Measurements from ENCODE around the gene EPM2AIP1.
A peak's percentile ranks its signal among the peaks of the same experiment; 100 is the strongest.
"Not testable (repeated sequence)": the region's sequence is repeated elsewhere in the genome, so short reads cannot be mapped to it uniquely, and the experiment has no call there.

EPM2AIP1 gene

GRCh38 chr3:36954452-36955134 lies 38.3 kb downstream of the EPM2AIP1 start:
- DNase-seq (ENCODE audit: low spot score): no peak

- not testable (repeated sequence) for DNase-seq (ENCODE audit: low spot score)
Measured at GRCh38 chr3:36947814-36948213, 45.1 kb downstream of the EPM2AIP1 start.

GRCh38 chr3:36945333-36945980 lies 47.5 kb downstream of the EPM2AIP1 start:
- DNase-seq (ENCODE audit: low spot score): no peak

GRCh38 chr3:36944641-36945270 lies 48.2 kb downstream of the EPM2AIP1 start, which contains the start of gene TRANK1:
Gene TRANK1 (minus strand): TSS chr3:36945054. CDS start chr3:36944809, 245 bp downstream.
- peak; percentile 71 for DNase-seq (ENCODE audit: low spot score)

GRCh38 chr3:36944012-36944640 lies 48.8 kb downstream of the EPM2AIP1 start:
- DNase-seq (ENCODE audit: low spot score): peak; percentile 37

- DNase-seq (ENCODE audit: low spot score): no peak
Measured at GRCh38 chr3:36943601-36944000, 49.3 kb downstream of the EPM2AIP1 start.

- no peak for DNase-seq (ENCODE audit: low spot score)
Measured at GRCh38 chr3:36942638-36943248, 50.2 kb downstream of the EPM2AIP1 start.

- DNase-seq (ENCODE audit: low spot score): no peak
Measured at GRCh38 chr3:36941658-36942057, 51.3 kb downstream of the EPM2AIP1 start.

- DNase-seq (ENCODE audit: low spot score): no peak
Measured at GRCh38 chr3:36941162-36941561, 51.8 kb downstream of the EPM2AIP1 start.

- DNase-seq (ENCODE audit: low spot score): no peak
Measured at GRCh38 chr3:36937492-36937891, 55.4 kb downstream of the EPM2AIP1 start.

All from NAMALWA (cell line).